ENCODE measurements around the gene TAS2R60. TPM values are rescaled to one million over a fixed set of nuclear protein-coding genes. Genes with fewer than 3 reads are reported as not detected.
"Not testable (repeated sequence)": the region's sequence is repeated elsewhere in the genome, so short reads cannot be mapped to it uniquely, and the experiment has no call there.

TAS2R60 gene
- polyA plus RNA-seq, 2 donors = not detected

- Histone ChIP-seq H3K4me3 (ENCODE audit: low read depth in 1 of 2, low read length in 2 of 2) (peak within 1 kb of the TSS; percentile 83 to 85), H3K27ac (ENCODE audit: low read depth in 2 of 2, low read length in 1 of 2) (peak within 1 kb of the TSS; percentile 95 to 96), H3K36me3 (ENCODE audit: control insufficient read depth in 2 of 2, insufficient read depth in 2 of 2, low read length in 1 of 2) (peaks cover 0 to 5% of the 10 kb centered on the region in 2 donors), H3K4me1 (ENCODE audit: control insufficient read depth in 2 of 2, insufficient read depth in 2 of 2, low read length in 1 of 2) (peaks cover 0 to 13% of the 10 kb centered on the region in 2 donors), H3K27me3 (ENCODE audit: control insufficient read depth in 1 of 2, insufficient read depth in 2 of 2, low read length in 2 of 2) (no peaks in the 10 kb centered on the region), H3K9me3 (ENCODE audit: control insufficient read depth in 2 of 2, insufficient read depth in 1 of 2, low read depth in 1 of 2, low read length in 1 of 2) (no peaks in the 10 kb centered on the region)
- 7 to 9% methylated on average over 24 to 39 of the region's 39 CpGs for WGBS, 2 donors
Observed at GRCh38 chr7:143408686-143409561, 34.3 kb upstream of the TAS2R60 start, which contains the start of gene EPHA1. TSS of gene EPHA1 (minus strand) at chr7:143408856. CDS start at chr7:143408805, 51 bp downstream.

GRCh38 chr7:143410521-143411004 is 32.7 kb upstream of the TAS2R60 start:
- Histone ChIP-seq H3K4me1 (ENCODE audit: control insufficient read depth in 2 of 2, insufficient read depth in 2 of 2, low read length in 1 of 2) (peaks cover 0 to 11% of the 10 kb centered on the region in 2 donors), H3K9me3 (ENCODE audit: control insufficient read depth in 2 of 2, insufficient read depth in 1 of 2, low read depth in 1 of 2, low read length in 1 of 2) (no peaks in the 10 kb centered on the region), H3K36me3 (ENCODE audit: control insufficient read depth in 2 of 2, insufficient read depth in 2 of 2, low read length in 1 of 2) (no peaks in the 10 kb centered on the region), H3K4me3 (ENCODE audit: low read depth in 1 of 2, low read length in 2 of 2) (no peak overlapping the region), H3K27ac (ENCODE audit: low read depth in 2 of 2, low read length in 1 of 2) (peak overlapping the region in 1 of 2 donors; percentile 3), H3K27me3 (ENCODE audit: control insufficient read depth in 1 of 2, insufficient read depth in 2 of 2, low read length in 2 of 2) (no peaks in the 10 kb centered on the region)
- WGBS, 2 donors = 47 to 54% methylated on average over 6 of the region's 6 CpGs

DNA sequence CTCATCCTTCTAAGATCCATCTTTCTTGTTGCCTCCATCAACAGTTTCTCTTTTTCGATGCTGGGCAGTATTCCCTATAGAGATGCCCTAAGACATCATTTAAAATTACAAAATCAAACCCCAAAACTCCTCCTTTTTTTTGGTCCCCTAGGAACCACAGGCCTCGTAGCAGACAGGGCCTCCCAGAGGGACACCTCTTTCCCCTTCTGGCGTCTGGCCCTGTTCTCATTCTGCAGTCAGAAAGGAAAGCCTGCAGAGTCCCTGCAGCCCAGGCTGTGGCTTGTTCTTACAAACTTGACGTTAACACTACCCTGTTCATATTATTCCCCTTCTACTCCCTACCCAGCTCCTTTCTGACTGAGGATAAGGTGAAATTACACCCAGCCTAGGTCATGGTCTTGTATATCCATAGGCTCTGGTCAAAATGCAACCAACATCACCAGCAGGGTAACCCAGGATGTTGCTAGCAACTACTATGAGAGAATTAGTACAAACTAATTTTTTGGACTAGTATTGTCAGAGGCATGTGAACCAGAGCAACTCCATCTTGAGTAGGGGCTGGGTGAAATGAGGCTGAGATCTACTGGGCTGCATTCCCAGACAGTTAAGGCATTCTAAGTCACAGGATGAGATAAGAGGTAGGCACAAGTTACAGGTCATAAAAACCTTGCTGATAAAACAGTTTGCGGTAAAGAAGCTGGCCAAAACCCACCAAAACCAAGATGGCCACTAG is 31.1 kb upstream of the TAS2R60 start:
- WGBS, 2 donors = 75 to 84% methylated on average over 5 of the region's 5 CpGs
- Histone ChIP-seq H3K9me3 (ENCODE audit: control insufficient read depth in 2 of 2, insufficient read depth in 1 of 2, low read depth in 1 of 2, low read length in 1 of 2) (no peaks in the 10 kb centered on the region), H3K4me3 (ENCODE audit: low read depth in 1 of 2, low read length in 2 of 2) (no peak overlapping the region), H3K36me3 (ENCODE audit: control insufficient read depth in 2 of 2, insufficient read depth in 2 of 2, low read length in 1 of 2) (no peaks in the 10 kb centered on the region), H3K4me1 (ENCODE audit: control insufficient read depth in 2 of 2, insufficient read depth in 2 of 2, low read length in 1 of 2) (peaks cover 0 to 11% of the 10 kb centered on the region in 2 donors), H3K27ac (ENCODE audit: low read depth in 2 of 2, low read length in 1 of 2) (peak overlapping the region in 1 of 2 donors; percentile 36), H3K27me3 (ENCODE audit: control insufficient read depth in 1 of 2, insufficient read depth in 2 of 2, low read length in 2 of 2) (no peaks in the 10 kb centered on the region)

DNA sequence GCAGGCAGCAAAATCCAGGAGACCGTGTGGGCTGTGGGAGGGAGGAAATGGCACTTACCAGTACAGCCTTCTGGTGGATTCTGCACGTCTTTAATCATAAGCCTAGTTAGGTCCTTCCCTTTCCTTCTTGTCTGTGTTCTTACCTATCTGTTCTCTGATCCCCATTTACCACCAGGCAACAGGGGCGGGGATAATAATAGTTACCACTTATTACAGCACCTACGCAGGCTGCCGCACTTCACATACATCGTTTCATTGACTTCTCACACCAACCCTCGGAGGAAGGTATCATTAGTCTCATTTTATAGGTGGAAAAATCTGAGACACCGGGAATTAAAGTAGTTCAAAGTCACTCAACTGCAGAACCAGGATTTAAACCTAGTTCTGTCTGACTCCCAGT is 30.1 kb upstream of the TAS2R60 start:
- 73 to 76% methylated on average over 8 of the region's 8 CpGs for WGBS, 2 donors
- no peaks in the 10 kb centered on the region for H3K27me3 ChIP-seq (ENCODE audit: control insufficient read depth in 1 of 2, insufficient read depth in 2 of 2, low read length in 2 of 2)
- peak overlapping the region; percentile 55 to 88 for H3K27ac ChIP-seq (ENCODE audit: low read depth in 2 of 2, low read length in 1 of 2)
- H3K9me3 ChIP-seq (ENCODE audit: control insufficient read depth in 2 of 2, insufficient read depth in 1 of 2, low read depth in 1 of 2, low read length in 1 of 2) = no peaks in the 10 kb centered on the region
- peaks cover 0 to 14% of the 10 kb centered on the region in 2 donors for H3K4me1 ChIP-seq (ENCODE audit: control insufficient read depth in 2 of 2, insufficient read depth in 2 of 2, low read length in 1 of 2)
- H3K4me3 ChIP-seq (ENCODE audit: low read depth in 1 of 2, low read length in 2 of 2) = no peak overlapping the region
- no peaks in the 10 kb centered on the region for H3K36me3 ChIP-seq (ENCODE audit: control insufficient read depth in 2 of 2, insufficient read depth in 2 of 2, low read length in 1 of 2)

- not testable (repeated sequence) for H3K4me1 ChIP-seq (ENCODE audit: control insufficient read depth in 2 of 2, insufficient read depth in 2 of 2, low read length in 1 of 2); H3K27me3 ChIP-seq (ENCODE audit: control insufficient read depth in 1 of 2, insufficient read depth in 2 of 2, low read length in 2 of 2); H3K9me3 ChIP-seq (ENCODE audit: control insufficient read depth in 2 of 2, insufficient read depth in 1 of 2, low read depth in 1 of 2, low read length in 1 of 2); H3K4me3 ChIP-seq (ENCODE audit: low read depth in 1 of 2, low read length in 2 of 2); H3K36me3 ChIP-seq (ENCODE audit: control insufficient read depth in 2 of 2, insufficient read depth in 2 of 2, low read length in 1 of 2)
- 76 to 79% methylated on average over 7 of the region's 7 CpGs for WGBS, 2 donors
- H3K27ac ChIP-seq (ENCODE audit: low read depth in 2 of 2, low read length in 1 of 2) = peak overlapping the region; percentile 44 to 69
Observed at GRCh38 chr7:143415209-143415608, 28.0 kb upstream of the TAS2R60 start.

DNA sequence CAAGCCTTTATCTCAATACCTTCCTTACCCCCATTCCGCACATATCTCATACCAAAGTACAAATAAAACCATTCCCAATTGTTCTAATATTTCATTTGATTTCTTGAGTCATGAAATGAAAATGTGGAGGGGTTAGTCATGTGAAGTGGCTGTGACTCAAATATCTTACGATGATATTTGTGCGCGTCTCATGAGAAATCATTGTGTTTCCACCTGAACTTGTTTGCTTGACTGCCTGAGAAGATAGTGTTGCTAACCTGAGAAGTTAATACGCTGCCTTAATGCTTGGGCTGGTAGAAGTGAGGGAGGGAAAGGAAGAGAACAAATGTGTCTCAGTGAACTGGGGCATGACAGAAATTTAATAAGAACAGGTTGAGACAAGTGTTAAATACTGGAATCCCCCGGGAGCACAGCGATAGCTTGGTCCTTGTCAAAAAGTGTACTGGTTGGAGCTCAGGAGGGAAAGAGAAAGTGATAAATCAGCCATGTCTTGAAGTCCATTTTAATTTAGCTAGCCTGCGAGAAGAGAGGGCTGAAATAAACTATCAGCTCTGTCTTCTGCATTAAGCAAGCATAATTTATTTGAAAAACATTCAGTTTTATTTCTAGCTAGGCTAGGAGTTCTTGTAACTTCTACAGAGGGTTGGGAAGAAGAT is 27.4 kb upstream of the TAS2R60 start:
- Histone ChIP-seq H3K27me3 (ENCODE audit: control insufficient read depth in 1 of 2, insufficient read depth in 2 of 2, low read length in 2 of 2) (no peaks in the 10 kb centered on the region), H3K4me3 (ENCODE audit: low read depth in 1 of 2, low read length in 2 of 2) (no peak overlapping the region), H3K4me1 (ENCODE audit: control insufficient read depth in 2 of 2, insufficient read depth in 2 of 2, low read length in 1 of 2) (peaks cover 0 to 7% of the 10 kb centered on the region in 2 donors), H3K36me3 (ENCODE audit: control insufficient read depth in 2 of 2, insufficient read depth in 2 of 2, low read length in 1 of 2) (no peaks in the 10 kb centered on the region), H3K27ac (ENCODE audit: low read depth in 2 of 2, low read length in 1 of 2) (peak overlapping the region; percentile 44 to 77), H3K9me3 (ENCODE audit: control insufficient read depth in 2 of 2, insufficient read depth in 1 of 2, low read depth in 1 of 2, low read length in 1 of 2) (no peaks in the 10 kb centered on the region)
- WGBS, 2 donors = 44 to 63% methylated on average over 8 of the region's 8 CpGs

GRCh38 chr7:143416565-143417149 is 26.6 kb upstream of the TAS2R60 start:
- 1 to 2% methylated on average over 3 of the region's 3 CpGs for WGBS, 2 donors

DNA sequence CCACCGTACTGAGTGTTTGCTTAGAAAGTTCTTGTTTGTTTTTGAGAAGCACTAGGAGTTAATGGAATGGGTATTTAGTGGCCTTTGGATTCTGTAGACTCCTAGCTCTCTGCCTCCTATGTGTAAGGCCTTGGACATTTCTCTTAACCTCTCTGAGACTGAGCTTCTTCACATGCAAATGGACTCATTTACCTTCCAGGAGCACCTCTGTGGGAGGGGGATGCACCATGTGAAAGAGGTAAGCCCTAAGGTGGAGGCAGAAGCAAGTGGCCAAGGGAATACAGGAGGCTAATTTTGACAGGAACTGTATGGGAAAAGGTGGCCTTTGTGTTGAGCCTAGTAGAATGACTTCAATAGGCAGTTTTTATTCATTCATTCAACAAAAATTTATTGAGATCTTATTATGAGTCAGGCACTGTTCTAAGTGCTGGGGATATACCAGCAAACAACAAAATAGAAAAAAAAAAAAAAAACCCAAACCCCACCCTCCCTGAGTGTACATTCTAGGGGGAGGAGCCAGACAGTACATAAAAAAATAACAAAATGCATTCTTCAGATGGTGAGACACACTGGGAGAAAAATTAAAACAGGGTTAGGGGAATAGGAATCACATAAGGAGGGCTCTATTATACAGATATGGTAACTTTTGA is 25.4 kb upstream of the TAS2R60 start:
- H3K27ac ChIP-seq (ENCODE audit: low read depth in 2 of 2, low read length in 1 of 2) = peak overlapping the region; percentile 66 to 82
- 64 to 67% methylated on average over 1 of the region's 1 CpG for WGBS, 2 donors
- H3K9me3 ChIP-seq (ENCODE audit: control insufficient read depth in 2 of 2, insufficient read depth in 1 of 2, low read depth in 1 of 2, low read length in 1 of 2) = no peaks in the 10 kb centered on the region
- no peaks in the 10 kb centered on the region for H3K36me3 ChIP-seq (ENCODE audit: control insufficient read depth in 2 of 2, insufficient read depth in 2 of 2, low read length in 1 of 2)
- H3K27me3 ChIP-seq (ENCODE audit: control insufficient read depth in 1 of 2, insufficient read depth in 2 of 2, low read length in 2 of 2) = no peaks in the 10 kb centered on the region
- peaks cover 0 to 7% of the 10 kb centered on the region in 2 donors for H3K4me1 ChIP-seq (ENCODE audit: control insufficient read depth in 2 of 2, insufficient read depth in 2 of 2, low read length in 1 of 2)
- no peak overlapping the region for H3K4me3 ChIP-seq (ENCODE audit: low read depth in 1 of 2, low read length in 2 of 2)

More at GRCh38 chr7:143416565-143417149, 26.6 kb upstream of the TAS2R60 start:
- H3K4me3 ChIP-seq (ENCODE audit: low read depth in 1 of 2, low read length in 2 of 2) = no peak overlapping the region
- H3K9me3 ChIP-seq (ENCODE audit: control insufficient read depth in 2 of 2, insufficient read depth in 1 of 2, low read depth in 1 of 2, low read length in 1 of 2) = no peaks in the 10 kb centered on the region
- H3K36me3 ChIP-seq (ENCODE audit: control insufficient read depth in 2 of 2, insufficient read depth in 2 of 2, low read length in 1 of 2) = no peaks in the 10 kb centered on the region
- no peaks in the 10 kb centered on the region for H3K27me3 ChIP-seq (ENCODE audit: control insufficient read depth in 1 of 2, insufficient read depth in 2 of 2, low read length in 2 of 2)
- H3K4me1 ChIP-seq (ENCODE audit: control insufficient read depth in 2 of 2, insufficient read depth in 2 of 2, low read length in 1 of 2) = peaks cover 0 to 7% of the 10 kb centered on the region in 2 donors
- no peak overlapping the region for H3K27ac ChIP-seq (ENCODE audit: low read depth in 2 of 2, low read length in 1 of 2)

Data from esophagus (tissue), 2 donors.